Omental fat pad (tissue), 4 donors: ENCODE measurements around the gene IMPA2. TPM values are rescaled to one million over a fixed set of nuclear protein-coding genes. Genes with fewer than 3 reads are reported as not detected.

Experiments
- ATAC-seq: fragments of 150-250 bp; one replicate; pipeline ENCODE4 v1.9.1; 2016; ENCODE audit warnings: mild to moderate bottlenecking, moderate library complexity; ENCODE audit not compliant: low FRiP score
- DNase-seq: peaks from one replicate; pipeline ENCODE4 v3.0.0-alpha.2; 2019; ENCODE audit warnings: low spot score
- CTCF ChIP-seq, 3 donors: fragments of 450-650 bp; IDR thresholded peaks; one replicate each; pipeline ENCODE4 v1.5.1; 2016 to 2017; ENCODE audit warnings: antibody characterized with exemption in 3 of 3, mild to moderate bottlenecking in 3 of 3, moderate library complexity in 2 of 3
- total RNA-seq, 4 donors: library from RNA; depleted of rRNA; stranded (reverse); fragments of >200 nt; gene quantifications; one replicate each; pipeline ENCODE4 v1.1.0, GENCODE V29; 2016

IMPA2 gene
- total RNA-seq, 4 donors from 2014 or later, result 18.7 to 31.6 (median 27.7) TPM

DNA sequence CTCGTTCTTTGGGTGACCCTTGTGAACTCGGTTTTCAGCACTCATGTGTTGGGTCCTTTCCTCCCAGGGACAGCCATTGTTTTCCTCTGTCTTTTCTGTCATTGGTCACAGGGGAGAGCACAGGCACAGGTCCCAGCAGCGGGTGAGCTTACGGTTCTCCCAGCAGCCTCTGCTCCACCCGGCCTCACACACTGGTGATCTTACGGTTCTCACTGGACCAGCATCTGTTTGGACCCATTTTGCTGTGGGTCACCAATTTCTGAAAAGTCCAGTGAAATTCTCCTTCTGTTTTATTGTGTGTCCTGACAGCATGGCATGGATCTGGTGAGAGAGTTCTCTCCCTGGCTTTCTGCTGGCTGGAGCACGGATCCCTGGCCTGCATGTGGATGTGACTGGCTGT, 62.5 kb downstream of the IMPA2 start:
- TF ChIP-seq CTCF (IDR thresholded peaks at IDR 0.05), result no peak
- ATAC-seq (no peak), DNase-seq (no peak)

GRCh38 chr18:12044591-12044990, 63.3 kb downstream of the IMPA2 start:
- no peak for TF ChIP-seq CTCF (IDR thresholded peaks at IDR 0.05)
- ATAC-seq, result no peak
- no peak for DNase-seq

- TF ChIP-seq CTCF (IDR thresholded peaks at IDR 0.05), result no peak
- DNase-seq, result no peak
- ATAC-seq, result no peak
Measured at GRCh38 chr18:12046046-12046750, 64.9 kb downstream of the IMPA2 start.

DNA sequence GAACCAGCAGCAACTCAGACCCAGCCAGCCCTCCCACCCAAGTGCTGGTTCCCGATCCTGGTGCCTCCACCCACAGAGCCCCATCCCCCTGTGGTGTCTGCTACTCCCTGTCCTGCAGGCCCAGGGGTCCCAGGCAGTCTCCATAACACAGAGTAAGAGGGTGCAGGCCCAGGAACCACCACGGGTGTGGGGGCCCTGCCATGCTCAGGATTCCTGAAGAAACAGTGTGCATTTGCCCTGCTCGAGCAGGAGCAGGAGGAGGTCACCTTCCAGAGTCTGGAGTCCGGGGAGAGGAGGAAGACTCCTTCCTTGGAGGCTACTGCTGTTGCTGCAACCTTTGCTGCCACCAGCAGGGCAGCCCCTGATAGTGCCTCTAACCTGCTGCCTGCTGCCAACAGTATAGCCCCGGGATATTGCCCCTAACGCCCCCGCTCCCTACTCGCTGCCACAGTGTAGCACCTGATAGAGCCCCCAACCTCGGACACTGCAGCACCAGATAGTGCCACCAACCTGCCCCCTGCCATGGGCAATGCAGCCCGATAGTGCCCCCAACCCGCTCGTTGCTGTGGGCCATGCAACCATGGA, 65.5 kb downstream of the IMPA2 start:
- TF ChIP-seq CTCF (IDR thresholded peaks at IDR 0.05), result no peak
- DNase-seq, result no peak
- no peak for ATAC-seq

- DNase-seq (no peak), ATAC-seq (no peak)
- no peak for TF ChIP-seq CTCF (IDR thresholded peaks at IDR 0.05)
Measured at GRCh38 chr18:12048010-12048826, 66.9 kb downstream of the IMPA2 start.

DNA sequence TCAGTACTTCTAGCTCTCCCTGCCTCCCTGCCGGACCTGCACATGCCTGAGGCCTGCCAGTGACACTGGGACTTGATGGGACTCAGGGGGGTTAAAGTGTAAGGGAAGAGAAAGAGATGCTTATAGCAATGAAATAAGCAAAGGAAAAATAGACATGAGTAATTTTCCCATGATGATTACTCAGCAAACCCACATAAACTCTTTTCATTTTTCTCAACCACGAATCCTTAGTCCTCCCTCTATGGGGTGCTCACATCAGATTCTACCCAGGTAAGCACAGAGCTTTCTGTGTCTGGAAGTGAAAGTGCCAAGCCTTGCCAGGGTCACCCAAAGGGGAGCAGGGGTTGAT, 67.5 kb downstream of the IMPA2 start:
- no peak for TF ChIP-seq CTCF (IDR thresholded peaks at IDR 0.05)
- ATAC-seq, result no peak
- DNase-seq, result no peak
